ENCODE results near the gene ZNF333. TPM values are rescaled to one million over a fixed set of nuclear protein-coding genes. Genes with fewer than 3 reads are reported as not detected.
"Not testable (repeated sequence)": the region's sequence is repeated elsewhere in the genome, so short reads cannot be mapped to it uniquely, and the experiment has no call there.

ZNF333 gene
- total RNA-seq, 1 donor from 2014 or later, result 17.0 TPM

DNA sequence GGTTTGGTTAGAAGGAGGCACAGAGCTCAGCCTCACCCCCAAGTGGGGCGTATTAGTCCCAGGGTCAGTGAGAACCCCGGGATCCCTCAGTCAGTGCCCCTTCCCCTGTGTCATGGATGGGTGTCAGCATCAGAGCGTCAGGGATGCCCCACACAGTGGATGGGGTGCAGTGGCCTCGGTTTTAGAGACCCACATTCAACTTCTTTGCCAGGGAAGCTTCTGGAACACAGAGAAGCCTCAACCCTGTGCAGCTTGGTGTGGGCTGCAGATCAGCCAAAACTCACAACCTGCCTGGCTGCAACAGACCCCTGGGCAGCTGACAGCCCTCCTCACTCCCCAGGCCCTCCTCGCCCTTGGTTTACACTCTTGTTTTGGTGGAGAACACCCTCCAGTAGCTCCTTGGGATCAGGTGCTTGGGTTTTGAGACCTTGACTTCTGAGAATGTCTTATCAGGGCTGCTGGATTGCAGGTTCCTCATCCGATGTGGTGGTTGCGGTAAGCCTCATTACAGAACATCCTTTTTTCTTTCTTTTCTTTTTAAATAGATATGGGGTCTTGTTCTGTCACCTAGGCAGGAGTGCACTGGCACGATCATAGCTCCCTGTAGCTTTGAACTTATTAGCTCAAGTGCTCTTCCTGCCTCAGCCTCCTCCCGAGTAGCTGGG lies 11.0 kb downstream of the ZNF333 start:
- no peak for DNase-seq

DNA sequence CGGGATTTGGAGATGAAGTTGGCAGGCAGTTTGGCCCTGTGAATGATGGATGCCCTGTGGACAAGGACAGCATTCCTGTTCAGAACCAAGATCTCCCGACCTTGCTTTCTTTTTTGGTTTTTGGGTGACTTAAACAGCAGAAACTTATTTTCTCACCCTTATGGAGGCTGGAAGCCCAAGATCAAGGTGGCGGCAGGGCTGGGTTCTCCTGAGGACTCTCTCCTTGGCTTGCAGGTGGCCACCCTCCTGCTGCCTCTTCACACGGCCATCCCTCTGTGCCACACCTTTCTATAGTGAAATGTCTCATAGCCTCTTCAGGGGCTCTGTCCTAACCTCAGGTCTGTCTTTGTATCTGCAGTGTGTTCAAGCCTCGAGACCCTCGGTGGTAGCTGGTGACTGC lies 14.0 kb downstream of the ZNF333 start:
- no peak for DNase-seq

DNA sequence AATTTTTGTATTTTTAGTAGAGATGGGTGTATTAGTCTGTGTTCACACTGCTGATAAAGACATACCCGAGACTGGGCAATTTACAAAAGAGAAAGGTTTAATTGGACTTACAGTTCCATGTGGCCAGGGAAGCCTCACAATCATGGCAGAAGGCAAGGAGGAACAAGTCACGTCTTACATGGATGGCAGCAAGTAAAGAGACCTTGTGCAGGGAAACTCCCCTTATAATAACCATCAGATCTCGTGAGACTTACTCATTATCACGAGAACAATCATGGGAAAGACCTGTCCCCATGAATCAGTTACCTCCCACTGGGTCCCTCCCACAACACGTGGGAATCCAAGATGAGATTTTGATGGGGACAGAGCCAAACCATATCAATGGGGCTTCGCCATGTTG lies 14.6 kb downstream of the ZNF333 start:
- no peak for DNase-seq

DNA sequence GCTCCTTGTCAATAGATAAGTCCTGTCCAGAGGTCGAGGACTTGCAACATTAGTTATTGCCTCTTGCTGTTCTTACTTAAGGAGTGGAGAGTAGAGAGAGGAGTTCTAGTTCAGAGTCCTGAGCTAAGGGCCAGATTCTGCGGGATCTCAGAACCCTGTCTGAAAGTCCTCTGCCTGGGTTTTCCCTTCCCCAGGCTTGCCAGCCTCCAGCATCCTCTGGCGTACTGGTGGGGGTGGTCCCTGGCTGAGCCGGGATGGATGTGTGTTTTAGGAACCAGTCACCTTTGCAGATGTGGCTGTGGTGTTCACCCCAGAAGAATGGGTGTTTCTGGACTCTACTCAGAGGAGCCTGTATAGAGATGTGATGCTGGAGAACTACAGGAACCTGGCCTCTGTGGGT lies 26.0 kb downstream of the ZNF333 start:
- no peak for DNase-seq

DNA sequence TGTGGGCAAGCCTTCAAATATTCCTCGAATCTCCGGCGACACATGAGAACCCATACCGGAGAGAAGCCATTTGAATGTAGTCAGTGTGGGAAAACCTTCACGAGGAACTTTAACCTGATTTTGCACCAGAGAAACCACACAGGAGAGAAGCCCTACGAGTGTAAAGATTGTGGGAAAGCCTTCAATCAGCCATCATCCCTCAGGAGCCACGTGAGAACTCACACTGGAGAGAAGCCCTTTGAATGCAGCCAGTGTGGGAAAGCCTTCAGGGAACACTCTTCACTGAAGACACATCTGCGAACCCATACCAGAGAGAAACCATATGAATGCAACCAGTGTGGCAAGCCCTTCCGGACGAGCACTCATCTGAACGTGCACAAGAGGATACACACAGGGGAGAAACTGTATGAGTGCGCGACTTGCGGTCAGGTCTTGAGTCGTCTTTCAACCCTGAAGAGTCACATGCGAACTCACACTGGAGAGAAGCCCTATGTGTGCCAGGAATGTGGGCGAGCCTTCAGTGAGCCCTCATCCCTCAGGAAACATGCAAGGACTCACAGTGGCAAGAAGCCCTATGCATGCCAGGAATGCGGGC lies 28.8 kb downstream of the ZNF333 start:
- DNase-seq, result no peak

DNA sequence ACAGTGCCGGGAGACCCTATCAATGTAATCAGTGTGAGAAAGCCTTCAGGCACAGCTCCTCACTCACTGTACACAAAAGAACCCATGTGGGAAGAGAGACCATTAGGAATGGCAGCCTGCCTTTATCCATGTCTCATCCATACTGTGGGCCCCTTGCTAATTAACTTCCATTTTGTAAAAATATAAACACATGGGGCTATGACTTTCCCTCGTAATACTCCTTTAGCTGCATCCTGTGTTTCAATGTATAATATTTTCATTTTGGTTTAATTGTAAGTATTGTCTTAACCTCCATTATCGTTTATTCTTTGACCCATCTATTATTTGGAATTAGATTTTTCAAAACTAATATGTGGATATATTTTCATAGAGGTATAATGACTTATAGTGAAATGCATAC lies 29.3 kb downstream of the ZNF333 start:
- no peak for DNase-seq

DNA sequence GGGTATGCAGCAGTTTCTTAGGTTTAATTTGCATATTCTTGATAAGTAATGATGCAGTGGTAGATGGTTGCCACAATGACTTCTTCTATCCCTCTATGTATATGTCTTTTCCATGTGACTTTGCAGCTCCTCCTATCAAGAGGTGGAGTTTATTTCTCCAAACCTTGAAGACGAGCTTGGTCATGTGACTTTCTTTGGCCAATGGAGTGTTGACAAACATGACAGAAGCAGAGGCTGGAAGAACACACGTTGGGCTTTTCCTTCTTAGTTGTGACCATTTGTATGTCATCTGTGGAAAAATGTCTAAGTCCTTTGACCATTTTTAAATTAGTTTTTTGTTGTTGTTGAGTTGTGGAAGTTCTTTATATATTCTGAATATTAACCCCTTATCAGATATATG lies 32.3 kb downstream of the ZNF333 start:
- no peak for DNase-seq

DNA sequence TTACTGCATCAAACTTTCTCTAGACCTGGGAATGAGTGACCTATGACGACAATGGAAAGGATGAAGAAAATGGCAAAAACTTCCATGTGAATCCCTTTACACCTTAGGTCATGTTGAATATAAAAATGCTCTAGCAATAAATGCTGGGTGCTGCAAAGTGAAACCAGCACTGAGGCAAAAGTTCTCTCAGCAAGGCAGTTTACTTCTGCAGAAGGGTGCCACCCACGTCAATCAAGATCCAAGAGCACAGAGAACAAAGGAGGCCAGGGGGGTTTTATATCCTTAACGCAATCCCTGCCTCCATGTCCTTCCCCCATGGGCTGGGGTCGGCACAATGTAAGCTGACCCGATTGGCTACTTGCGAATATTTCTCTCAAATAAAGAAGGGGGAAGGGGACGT lies 38.7 kb downstream of the ZNF333 start:
- no peak for DNase-seq

DNA sequence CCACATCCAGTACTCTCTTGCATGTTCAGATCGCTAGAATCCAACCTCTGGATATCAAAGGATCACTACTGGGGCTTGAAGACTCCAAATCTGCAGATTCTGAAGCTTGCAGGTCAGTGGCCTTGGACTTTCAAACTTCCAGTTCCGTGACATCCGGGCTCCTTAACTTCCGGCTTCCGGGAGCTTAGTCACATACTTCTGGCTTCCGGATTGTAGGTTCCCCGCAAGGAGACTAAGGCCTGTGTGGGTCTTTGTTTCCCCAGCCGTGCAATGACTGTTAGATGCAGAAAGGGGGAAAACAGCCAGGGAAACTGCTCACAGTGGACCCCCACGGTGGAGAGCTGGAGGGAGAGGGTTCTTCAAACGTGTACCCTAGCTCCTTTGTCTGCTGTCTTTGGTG lies 41.4 kb downstream of the ZNF333 start:
- DNase-seq, result no peak

DNA sequence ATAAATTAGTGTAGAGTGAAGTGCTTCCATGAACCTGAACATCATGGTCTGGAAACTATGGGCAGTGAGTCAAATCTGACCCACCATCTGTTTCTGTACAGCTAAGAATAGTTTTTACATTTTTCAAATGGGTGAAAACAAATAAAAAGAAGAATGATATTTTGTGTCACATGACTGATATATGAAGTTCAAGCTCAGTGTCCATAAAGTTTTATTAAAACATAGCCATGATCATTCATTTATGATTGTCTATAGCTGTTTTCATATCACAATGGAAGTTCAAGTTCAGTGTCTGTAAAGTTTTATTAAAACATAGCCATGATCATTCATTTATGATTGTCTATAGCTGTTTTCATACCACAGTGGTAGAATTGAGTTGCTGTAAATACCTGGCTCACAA lies 42.7 kb downstream of the ZNF333 start:
- DNase-seq, result no peak

DNA sequence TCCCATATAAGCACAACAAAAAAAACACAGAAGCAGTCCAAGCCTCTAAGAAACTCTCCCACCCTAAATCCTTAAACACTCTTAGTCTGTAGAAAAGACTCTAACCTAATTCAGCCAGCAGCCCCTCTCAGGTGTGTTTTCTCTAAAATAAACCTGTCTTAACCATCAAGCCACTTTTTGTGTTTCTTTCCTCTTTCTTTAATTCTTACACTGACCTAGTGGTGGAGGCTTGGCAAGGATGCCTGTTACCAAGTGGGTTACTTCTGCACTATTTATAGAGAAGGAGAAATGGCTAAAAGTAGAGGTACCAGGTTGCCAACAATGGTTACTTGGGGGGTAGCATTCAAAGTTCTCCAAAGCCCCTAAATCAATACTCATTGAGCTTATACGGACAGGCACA lies 43.7 kb downstream of the ZNF333 start:
- no peak for DNase-seq

DNA sequence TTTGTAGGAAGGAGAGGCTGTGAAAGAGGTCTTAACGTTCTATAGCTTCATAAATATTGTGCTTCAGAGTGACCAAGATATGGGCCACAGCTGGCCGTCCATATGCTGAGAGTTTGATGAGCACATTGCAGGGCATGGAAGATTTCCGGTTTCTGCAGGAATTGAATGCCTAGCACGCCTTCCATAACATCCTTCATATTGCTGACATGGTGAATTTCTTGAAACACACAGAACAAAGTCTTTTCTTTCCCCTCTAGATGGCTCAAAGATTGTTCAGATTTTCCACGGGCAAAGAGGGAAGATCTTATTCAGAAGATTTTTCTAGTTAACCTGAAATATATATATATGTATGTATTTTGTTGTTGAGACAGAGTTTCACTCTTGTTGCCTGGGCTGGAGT lies 46.1 kb downstream of the ZNF333 start:
- no peak for DNase-seq

DNA sequence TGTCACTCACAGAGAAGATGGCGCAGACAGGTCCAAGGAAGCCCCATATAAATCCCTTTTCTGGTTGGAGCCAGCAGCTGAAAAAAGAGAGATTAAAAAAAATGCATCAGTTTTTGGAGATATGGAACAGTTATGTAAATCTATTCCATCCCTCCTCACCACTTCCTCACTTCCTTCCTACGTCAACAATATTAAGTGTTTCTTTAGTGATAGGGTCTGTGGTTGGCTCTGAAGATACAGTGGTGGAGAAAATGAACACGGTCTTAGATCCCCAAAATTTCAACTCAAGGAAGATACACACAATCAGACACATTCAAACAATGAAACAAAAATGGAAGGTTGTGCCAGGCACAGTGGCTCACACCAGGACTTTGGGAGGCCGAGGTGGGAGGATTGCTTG lies 57.0 kb downstream of the ZNF333 start:
- DNase-seq, result no peak

DNA sequence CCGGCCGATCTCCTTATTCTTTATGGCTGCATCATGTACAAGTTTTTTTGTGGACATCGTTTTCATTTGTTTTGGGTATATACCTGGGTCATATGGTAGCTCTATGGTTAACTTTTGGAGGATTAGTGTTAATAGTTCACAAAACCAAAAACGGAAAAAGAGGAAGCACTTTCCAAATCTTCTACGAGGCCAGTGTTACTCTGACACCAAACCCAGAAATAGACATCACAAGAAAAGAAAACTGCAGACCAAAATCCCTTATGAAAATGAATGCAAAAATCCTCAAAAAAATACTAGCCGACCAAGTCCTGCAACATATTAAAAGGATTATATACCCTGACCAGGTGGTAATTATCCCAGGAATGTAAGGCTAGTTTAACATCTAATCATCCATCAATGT lies 58.8 kb downstream of the ZNF333 start:
- DNase-seq, result no peak

DNA sequence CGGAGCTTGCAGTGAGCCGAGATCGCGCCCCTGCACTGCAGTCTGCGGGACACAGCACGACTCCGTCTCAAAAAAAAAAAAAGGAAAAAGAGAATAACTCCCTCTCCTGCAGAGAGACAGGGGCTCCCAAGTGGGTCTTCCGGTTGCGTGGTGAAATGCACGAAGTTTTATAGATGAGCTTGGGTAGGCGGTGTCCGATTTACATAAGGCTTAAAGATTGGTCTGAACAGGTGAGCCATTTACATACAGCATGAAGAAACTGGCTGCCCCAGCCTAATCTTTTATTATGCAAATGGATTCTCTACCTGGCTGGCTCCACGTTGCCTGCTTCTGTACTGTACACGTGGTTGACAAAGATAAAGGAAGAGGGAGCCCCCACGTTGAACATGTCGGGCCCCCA lies 69.0 kb downstream of the ZNF333 start:
- DNase-seq, result no peak

DNA sequence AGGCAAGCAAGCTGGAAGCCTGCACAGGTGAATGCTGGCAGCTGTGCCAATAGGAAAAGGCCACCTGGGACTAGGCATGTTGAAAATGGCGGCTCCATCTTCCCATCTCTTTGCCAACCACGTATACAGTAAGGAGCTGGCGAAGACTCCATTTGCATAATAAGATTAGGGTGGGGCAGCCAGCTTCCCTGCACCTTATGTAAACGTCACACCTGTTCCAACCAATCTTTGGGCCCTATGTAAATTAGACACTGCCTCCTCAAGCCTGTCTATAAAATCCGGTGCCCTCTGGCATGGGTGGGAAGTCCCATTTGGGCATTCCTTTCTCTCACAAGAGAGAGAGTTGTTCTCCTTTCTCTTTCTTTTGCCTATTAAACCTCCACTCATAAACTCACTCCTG lies 71.8 kb downstream of the ZNF333 start:
- DNase-seq, result no peak

DNA sequence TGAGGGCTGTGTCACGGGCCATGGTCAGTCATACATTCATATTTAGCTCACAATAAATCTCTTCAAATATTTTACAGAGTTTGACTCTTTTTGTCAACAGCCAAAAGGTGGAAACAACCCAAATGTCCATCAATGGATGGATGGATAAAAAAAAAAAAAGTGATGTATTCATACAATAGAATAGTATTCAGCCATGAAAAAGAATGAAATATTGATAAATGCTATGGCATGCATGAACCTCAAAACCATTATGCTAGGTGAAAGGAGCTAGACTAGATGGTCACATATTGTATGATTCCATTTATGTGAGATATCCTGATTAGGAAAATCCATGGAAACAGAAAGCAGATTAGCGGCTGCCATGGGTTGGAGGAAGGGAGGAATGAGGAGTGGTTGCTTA lies 72.3 kb downstream of the ZNF333 start:
- DNase-seq, result no peak

DNA sequence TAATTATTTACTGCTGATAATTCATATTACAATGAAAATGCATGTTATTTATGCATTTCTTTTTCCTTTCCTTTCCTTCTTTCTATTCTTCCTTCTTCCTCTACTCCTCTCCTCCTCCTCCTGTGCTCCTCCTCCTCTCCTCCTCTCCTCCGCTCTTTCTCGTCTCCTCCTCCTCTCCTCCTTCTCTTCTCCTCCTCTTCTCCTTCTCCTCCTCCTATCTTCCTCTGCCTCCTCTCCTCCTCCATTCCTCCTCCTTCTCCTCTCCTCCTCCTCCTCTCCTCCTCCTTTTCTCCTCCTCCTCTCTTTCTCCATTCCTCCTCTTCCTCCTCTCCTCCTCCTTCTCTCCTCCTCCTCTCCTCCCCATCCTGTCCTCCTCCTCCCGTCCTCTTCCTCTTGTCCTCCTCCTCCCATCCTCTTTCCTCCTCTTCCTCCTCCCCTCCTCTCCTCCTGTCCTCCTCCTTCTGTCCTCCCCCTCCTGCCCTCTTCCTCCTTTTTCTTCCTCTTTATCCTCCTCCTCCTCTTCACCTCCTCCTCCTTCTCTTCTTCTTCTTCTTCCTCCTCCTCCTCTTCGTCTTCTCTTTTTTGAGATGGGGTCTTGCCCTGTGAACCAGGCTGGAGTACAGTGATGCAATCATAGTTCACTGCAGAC lies 73.8 kb downstream of the ZNF333 start:
- DNase-seq, result no peak

DNA sequence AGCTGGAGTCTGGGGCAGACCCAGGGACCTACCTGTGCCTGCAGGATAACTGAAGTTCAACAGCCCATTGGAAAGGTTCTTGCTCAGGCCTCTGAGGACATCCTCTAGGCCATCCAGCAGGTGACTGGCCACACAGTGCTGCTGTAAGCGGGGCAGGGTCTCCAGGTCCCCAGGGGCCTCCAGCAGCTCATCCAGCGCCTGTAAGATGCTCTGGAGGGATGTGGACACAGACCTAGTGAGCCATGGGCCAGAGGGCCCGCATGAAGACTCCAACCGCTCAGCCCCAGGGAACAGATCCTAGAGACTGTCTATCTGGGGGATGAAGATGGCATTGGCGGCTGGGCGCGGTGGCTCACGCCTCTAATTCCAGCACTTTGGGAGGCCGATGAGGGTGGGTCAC lies 74.6 kb downstream of the ZNF333 start:
- DNase-seq, result no peak

DNA sequence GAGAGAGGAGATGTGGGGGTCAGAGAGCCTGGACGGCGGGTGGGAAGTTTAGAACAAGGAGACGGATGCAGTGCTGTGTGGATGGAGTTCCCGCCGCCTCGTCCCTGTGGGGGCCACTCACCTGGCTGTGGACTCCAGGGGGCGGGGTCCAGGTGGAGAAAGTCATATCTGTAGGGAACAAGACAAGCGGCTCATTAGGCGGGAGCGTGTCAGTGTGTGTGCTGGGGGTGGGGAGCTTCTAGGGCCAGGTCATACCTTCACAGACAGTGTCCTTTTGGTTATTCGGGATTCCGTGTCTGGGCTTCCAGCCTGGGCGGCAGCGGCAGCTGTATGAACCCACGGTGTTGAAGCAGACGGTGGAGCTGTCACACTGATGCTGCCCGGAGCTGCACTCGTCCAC lies 75.6 kb downstream of the ZNF333 start:
- not testable (repeated sequence) for DNase-seq

DNA sequence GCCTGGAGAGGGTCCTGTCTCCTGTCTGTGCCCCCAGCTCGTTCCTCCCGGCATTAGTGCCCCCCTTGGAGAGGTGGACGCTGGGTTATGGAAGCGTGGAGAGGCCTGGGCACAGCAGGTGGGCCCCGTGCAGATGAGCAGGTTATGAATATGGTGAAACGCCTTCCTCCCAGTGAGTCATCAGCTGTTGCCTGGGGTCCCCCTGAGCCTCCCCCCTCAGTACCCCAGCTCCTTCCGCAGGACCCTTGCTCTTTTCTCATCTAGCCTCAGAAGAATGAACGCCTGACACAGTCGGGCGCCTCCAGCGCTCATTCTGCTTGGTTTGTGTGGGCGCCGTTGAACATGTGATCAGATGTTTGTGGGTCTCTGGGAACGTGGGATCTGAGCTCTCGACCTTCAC lies 76.0 kb downstream of the ZNF333 start:
- DNase-seq, result not testable (repeated sequence)

DNA sequence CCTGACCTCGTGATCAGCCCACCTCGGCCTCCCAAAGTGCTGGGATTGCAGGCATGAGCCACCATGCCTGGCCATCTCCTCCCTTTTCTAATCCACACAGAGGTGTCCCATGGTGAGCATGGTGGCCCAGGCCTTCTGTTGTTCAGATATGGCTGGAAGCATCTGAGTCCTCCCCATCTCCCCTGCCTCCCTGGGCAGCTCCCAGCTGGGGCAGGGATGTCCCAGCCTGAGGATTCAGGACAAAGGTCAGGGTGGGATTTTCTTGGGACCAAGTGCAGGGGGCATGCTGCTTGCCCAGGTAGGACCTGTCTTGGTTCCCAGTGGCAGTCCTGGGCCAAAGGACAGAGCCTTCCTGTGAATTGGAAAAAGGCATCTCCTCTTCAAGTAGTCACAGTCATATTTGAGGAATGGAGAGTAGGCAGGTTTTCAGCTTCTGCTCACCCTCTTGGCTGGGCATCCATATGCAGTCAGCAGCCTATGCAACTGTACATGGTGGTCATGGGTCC lies 77.7 kb downstream of the ZNF333 start:
- no peak for DNase-seq

DNA sequence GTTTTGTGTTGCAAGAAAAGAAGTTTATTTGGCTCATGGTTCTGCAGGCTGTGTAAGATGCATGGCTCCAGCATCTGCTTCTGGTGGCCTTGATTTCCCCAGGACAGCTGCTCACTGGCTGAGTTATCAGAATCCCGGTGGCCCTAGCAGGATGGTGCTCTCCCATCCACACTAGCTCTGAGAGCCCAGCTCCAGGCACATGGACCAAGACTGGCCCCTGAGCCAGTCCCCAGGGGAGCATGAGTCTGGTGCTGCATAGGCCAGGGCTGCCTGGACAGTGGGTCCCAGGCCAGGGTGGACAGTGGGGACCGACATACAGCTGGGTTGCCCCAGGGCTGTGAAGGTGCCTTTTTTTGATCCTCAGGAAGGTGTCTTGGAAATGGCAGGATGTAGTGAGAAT lies 78.2 kb downstream of the ZNF333 start:
- DNase-seq, result no peak

DNA sequence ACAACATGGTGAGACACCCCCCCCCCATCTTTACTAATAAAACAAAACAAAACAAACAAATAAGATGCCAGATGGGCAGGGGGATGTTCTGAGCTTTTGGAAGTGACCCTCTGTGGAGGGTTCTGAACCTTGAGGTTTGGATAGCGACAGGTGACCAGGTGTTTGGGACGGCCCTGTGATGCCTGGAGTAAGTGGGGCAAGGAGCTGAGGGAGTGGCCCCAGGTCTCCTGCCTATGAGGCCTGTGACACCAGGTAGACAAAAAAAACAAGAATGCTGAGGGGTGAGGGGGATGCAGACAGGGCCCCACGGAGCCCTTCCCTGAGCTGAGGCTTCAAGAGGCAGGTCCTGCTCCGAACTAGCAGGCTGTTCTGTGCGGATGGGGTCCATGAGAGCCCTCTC lies 79.4 kb downstream of the ZNF333 start:
- DNase-seq, result no peak
